GM21717 (cell line): ENCODE measurements around the gene ITGA11.

Experiments used
- ATAC-seq: cut with Tn5 transposase; IDR thresholded peaks from one replicate; pipeline ENCODE4 v1.9.1; 2021; ENCODE audit warnings: mild to moderate bottlenecking, moderate library complexity; ENCODE audit not compliant: unreplicated experiment

ITGA11 gene

GRCh38 chr15:68314563-68314962 lies 117.4 kb downstream of the ITGA11 start:
- no peak for ATAC-seq

GRCh38 chr15:68313501-68314410 lies 118.2 kb downstream of the ITGA11 start:
- ATAC-seq: no peak

GRCh38 chr15:68312701-68313204 lies 119.2 kb downstream of the ITGA11 start:
- ATAC-seq: no peak

GRCh38 chr15:68311859-68312557 lies 120.0 kb downstream of the ITGA11 start:
- ATAC-seq: no peak

- no peak for ATAC-seq
Measured at GRCh38 chr15:68311464-68311835, 120.5 kb downstream of the ITGA11 start.

GRCh38 chr15:68310804-68311463 lies 121.0 kb downstream of the ITGA11 start:
- no peak for ATAC-seq

GRCh38 chr15:68310178-68310803 lies 121.7 kb downstream of the ITGA11 start:
- ATAC-seq: no peak

- no peak for ATAC-seq
Measured at GRCh38 chr15:68309024-68309423, 122.9 kb downstream of the ITGA11 start.

- ATAC-seq: no peak
Measured at GRCh38 chr15:68307131-68307928, 124.6 kb downstream of the ITGA11 start.

- ATAC-seq: no peak
Measured at GRCh38 chr15:68305420-68305871, 126.5 kb downstream of the ITGA11 start.

- no peak for ATAC-seq
Measured at GRCh38 chr15:68304589-68305337, 127.2 kb downstream of the ITGA11 start.

- ATAC-seq: no peak
Measured at GRCh38 chr15:68303560-68304436, 128.2 kb downstream of the ITGA11 start.

GRCh38 chr15:68303134-68303533 lies 128.8 kb downstream of the ITGA11 start:
- no peak for ATAC-seq

GRCh38 chr15:68302729-68303128 lies 129.2 kb downstream of the ITGA11 start:
- no peak for ATAC-seq

GRCh38 chr15:68301301-68301700 lies 130.7 kb downstream of the ITGA11 start:
- no peak for ATAC-seq

GRCh38 chr15:68300115-68300940 lies 131.6 kb downstream of the ITGA11 start:
- ATAC-seq: no peak

- ATAC-seq: peak; percentile 6
Measured at GRCh38 chr15:68299436-68299835, 132.5 kb downstream of the ITGA11 start.
